H1 (cell line): ENCODE data around the gene CPM. TPM values are rescaled to one million over a fixed set of nuclear protein-coding genes. Genes with fewer than 3 reads are reported as not detected.
A peak's percentile ranks its signal among the peaks of the same experiment; 100 is the strongest.

ENCODE experiments used
- CTCF ChIA-PET: fragments of 300-600 bp; sonication (Branson Sonifier 250); formaldehyde crosslinking; loops from one replicate; lab custom pipeline; 2021; ENCODE audit not compliant: partially characterized antibody; lab: Charles Lee
- POLR2A ChIA-PET: fragments of 300-600 bp; sonication (Branson Sonifier 250); formaldehyde crosslinking; loops from one replicate; lab custom pipeline; 2021; ENCODE audit warnings: inconsistent platforms; ENCODE audit not compliant: partially characterized antibody; lab: Charles Lee
- DNase-seq, 2 experiments: peaks; one replicate each; pipeline versions ENCODE4 v3.0.0 to v3.0.0-alpha.2; 2010 to 2022; ENCODE audit warnings: low spot score in 2 of 2, low read depth in 1 of 2, mixed read lengths in 1 of 2
- FAIRE-seq: peaks from 2 replicates; lab custom pipeline; 2011; peaks lifted over from hg19 to GRCh38; lab: Jason Lieb, UNC
- H2AFZ ChIP-seq: 2 replicates; pipeline ENCODE4 v1.8.1; 2012; ENCODE audit warnings: low read length, inconsistent platforms
- H2AK5ac ChIP-seq: 2 replicates; pipeline ENCODE4 v1.6.1; 2013; ENCODE audit warnings: low read depth, low read length
- H2BK120ac ChIP-seq: replicated peaks from 2 replicates; pipeline ENCODE3; 2013; ENCODE audit warnings: low read depth, low read length, inconsistent platforms
- H2BK12ac ChIP-seq: 2 replicates; pipeline ENCODE4 v1.6.1; 2013; ENCODE audit warnings: low read depth, low read length
- H2BK15ac ChIP-seq: 2 replicates; pipeline ENCODE4 v1.6.1; 2013; ENCODE audit warnings: low read length
- H2BK20ac ChIP-seq: 2 replicates; pipeline ENCODE4 v1.6.1; 2013; ENCODE audit warnings: low read length
- H2BK5ac ChIP-seq: 2 replicates; pipeline ENCODE4 v1.6.1; 2013; ENCODE audit warnings: low read depth, low read length
- H3K14ac ChIP-seq: 2 replicates; pipeline ENCODE4 v1.6.1; 2013; ENCODE audit warnings: inconsistent platforms; ENCODE audit not compliant: insufficient read length
- H3K18ac ChIP-seq: 2 replicates; pipeline ENCODE4 v1.6.1; 2013; ENCODE audit warnings: low read length; ENCODE audit errors: extremely low read depth
- H3K23ac ChIP-seq: 2 replicates; pipeline ENCODE4 v1.6.1; 2013; ENCODE audit warnings: inconsistent platforms; ENCODE audit not compliant: insufficient read length
- H3K23me2 ChIP-seq: 2 replicates; pipeline ENCODE4 v1.6.1; 2013; ENCODE audit warnings: low read depth, low read length
- H3K27ac ChIP-seq: 2 replicates; pipeline ENCODE4 v1.6.1; 2011; ENCODE audit warnings: low read depth, low read length, inconsistent platforms
- H3K27me3 ChIP-seq, 4 experiments: replicated peaks in 1 of 4; 1 replicate in 1 of 4; 2 replicates in 3 of 4; pipeline versions ENCODE4 v1.6.1 to v1.8.1; 2011 to 2013; ENCODE audit warnings: low read length in 3 of 4, mild to moderate bottlenecking in 3 of 4, inconsistent platforms in 2 of 4, mixed read lengths in 2 of 4, moderate library complexity in 1 of 4; ENCODE audit not compliant: control insufficient read depth in 3 of 4, insufficient read depth in 3 of 4; ENCODE audit errors: extremely low read depth in 1 of 4
- H3K36me3 ChIP-seq, 4 experiments: 2 replicates each; pipeline versions ENCODE4 v1.6.1 to v1.8.1; 2011 to 2013; ENCODE audit warnings: mild to moderate bottlenecking in 4 of 4, low read length in 3 of 4, moderate library complexity in 2 of 4, control low read depth in 1 of 4, inconsistent platforms in 1 of 4; ENCODE audit not compliant: insufficient read depth in 4 of 4, control insufficient read depth in 2 of 4
- H3K4ac ChIP-seq: replicated peaks from 2 replicates; pipeline ENCODE3; 2013; ENCODE audit warnings: low read length, low read depth, mixed read lengths, inconsistent platforms; ENCODE audit not compliant: insufficient read length
- H3K4me1 ChIP-seq, 4 experiments: replicated peaks in 1 of 4; 1 replicate in 1 of 4; 2 replicates in 3 of 4; pipeline versions ENCODE4 v1.6.1 to v1.8.1; 2011 to 2013; ENCODE audit warnings: low read length in 3 of 4, inconsistent platforms in 2 of 4, mixed read lengths in 1 of 4; ENCODE audit not compliant: insufficient read depth in 4 of 4, control insufficient read depth in 3 of 4
- H3K4me2 ChIP-seq, 2 experiments: 2 replicates each; pipeline versions ENCODE4 v1.6.1 to v1.8.1; 2011 to 2013; ENCODE audit warnings: low read depth in 2 of 2, low read length in 2 of 2, control low read depth in 1 of 2, inconsistent platforms in 1 of 2, mild to moderate bottlenecking in 1 of 2; ENCODE audit not compliant: insufficient read depth in 1 of 2
- H3K4me3 ChIP-seq, 4 experiments: fragments of 200-600, 300-600 bp in 1 of 4; sonication (generic), shearing (Covaris generic), sonication (Bioruptor Twin) in 1 of 4; 2 replicates each; pipeline versions ENCODE4 v1.5.1 to v1.8.1; 2011 to 2016; ENCODE audit warnings: low read length in 4 of 4, low read depth in 3 of 4, control low read depth in 2 of 4, inconsistent platforms in 2 of 4, mild to moderate bottlenecking in 2 of 4, mixed read lengths in 1 of 4, moderate library complexity in 1 of 4; ENCODE audit not compliant: insufficient read depth in 2 of 4; ENCODE audit errors: extremely low read depth in 1 of 4
- H3K56ac ChIP-seq: replicated peaks from 2 replicates; pipeline ENCODE3; 2013; ENCODE audit warnings: low read depth, mild to moderate bottlenecking, mixed read lengths, low read length, inconsistent platforms; ENCODE audit not compliant: insufficient read length
- H3K79me1 ChIP-seq: 2 replicates; pipeline ENCODE4 v1.6.1; 2013; ENCODE audit warnings: low read depth, low read length, control low read depth
- H3K79me2 ChIP-seq, 2 experiments: 2 replicates each; pipeline versions ENCODE4 v1.6.1 to v1.8.1; 2012 to 2013; ENCODE audit warnings: low read length in 2 of 2, mild to moderate bottlenecking in 2 of 2, inconsistent platforms in 1 of 2; ENCODE audit not compliant: insufficient read depth in 2 of 2, control insufficient read depth in 1 of 2
- H3K9ac ChIP-seq, 4 experiments: replicated peaks in 1 of 4; 1 replicate in 1 of 4; 2 replicates in 3 of 4; pipeline versions ENCODE4 v1.6.1 to v1.8.1; 2011 to 2013; ENCODE audit warnings: low read depth in 3 of 4, low read length in 3 of 4, control low read depth in 2 of 4, mild to moderate bottlenecking in 2 of 4, moderate library complexity in 2 of 4, inconsistent platforms in 1 of 4; ENCODE audit errors: extremely low read depth in 1 of 4
- H3K9me3 ChIP-seq, 2 experiments: 2 replicates each; pipeline versions ENCODE4 v1.6.1 to v1.8.1; 2012 to 2013; ENCODE audit warnings: mild to moderate bottlenecking in 2 of 2, moderate library complexity in 2 of 2, control low read depth in 1 of 2, inconsistent platforms in 1 of 2, low read depth in 1 of 2, low read length in 1 of 2, mixed read lengths in 1 of 2; ENCODE audit not compliant: insufficient read depth in 2 of 2
- H4K20me1 ChIP-seq, 2 experiments: replicated peaks in 1 of 2; 2 replicates each; pipeline versions ENCODE3 to v1.8.1; 2011 to 2013; ENCODE audit warnings: inconsistent platforms in 2 of 2, low read length in 2 of 2, mild to moderate bottlenecking in 1 of 2; ENCODE audit not compliant: insufficient read depth in 2 of 2, control insufficient read depth in 1 of 2
- H4K5ac ChIP-seq: 2 replicates; pipeline ENCODE4 v1.6.1; 2013; ENCODE audit warnings: low read length, low read depth, mixed read lengths, inconsistent platforms; ENCODE audit not compliant: insufficient read length
- H4K8ac ChIP-seq: 2 replicates; pipeline ENCODE4 v1.8.0; 2013; ENCODE audit warnings: mild to moderate bottlenecking, moderate library complexity, low read length, inconsistent platforms; ENCODE audit not compliant: insufficient read depth; ENCODE audit errors: extremely low read depth
- H4K91ac ChIP-seq: replicated peaks from 2 replicates; pipeline ENCODE3; 2013; ENCODE audit warnings: low read length, mixed read lengths, inconsistent platforms; ENCODE audit not compliant: insufficient read length
- ATF2 ChIP-seq: IDR thresholded peaks from 2 replicates; pipeline ENCODE4 v1.6.1; 2012; ENCODE audit warnings: low read length, inconsistent platforms
- CHD1 ChIP-seq: IDR thresholded peaks from 2 replicates; pipeline ENCODE4 v1.6.1; 2012; ENCODE audit warnings: low read depth, low read length, improper control_type of control experiment
- E2F6 ChIP-seq: IDR thresholded peaks from 2 replicates; pipeline ENCODE4 v1.6.1; 2012; ENCODE audit warnings: inconsistent platforms
- GABPA ChIP-seq: IDR thresholded peaks from 2 replicates; pipeline ENCODE4 v1.6.1; 2011; ENCODE audit warnings: mild to moderate bottlenecking, low read length, moderate library complexity, borderline replicate concordance; ENCODE audit not compliant: insufficient read depth
- GTF2F1 ChIP-seq: IDR thresholded peaks from 2 replicates; pipeline ENCODE4 v1.6.1; 2012; ENCODE audit warnings: low read depth, low read length, improper control_type of control experiment, borderline replicate concordance
- MAX ChIP-seq: IDR thresholded peaks from 2 replicates; pipeline ENCODE4 v1.6.1; 2012; ENCODE audit warnings: inconsistent platforms
- RFX5 ChIP-seq: IDR thresholded peaks from 2 replicates; pipeline ENCODE4 v1.6.1; 2011; ENCODE audit warnings: low read depth, low read length, improper control_type of control experiment, borderline replicate concordance
- TAF7 ChIP-seq: optimal IDR thresholded peaks from 2 replicates; pipeline ENCODE3; 2011; ENCODE audit warnings: low read depth, mild to moderate bottlenecking, inconsistent platforms, low read length, moderate library complexity, borderline replicate concordance
- WGBS, 2 experiments: shearing (Covaris generic) in 1 of 2; methylation state at CpG; one replicate each; pipeline versions ENCODE4 v1.1.6 to v1.1.7; 2013 to 2015; ENCODE audit warnings: low lambda C conversion rate in 2 of 2, mixed read lengths in 2 of 2, inconsistent platforms in 1 of 2, low coverage in 1 of 2, missing lambda C conversion rate in 1 of 2; ENCODE audit not compliant: insufficient replicate concordance in 2 of 2, insufficient coverage in 1 of 2, insufficient read length in 1 of 2; ENCODE audit errors: extremely low coverage in 1 of 2, missing lambda C conversion rate in 1 of 2; 5-methylcytosine and 5-hydroxymethylcytosine counted together
- polyA plus RNA-seq, 7 experiments: library from polyadenylated mRNA; depleted of rRNA in 3 of 7; stranded (reverse) in 5 of 7; unstranded in 2 of 7; fragments of >200 nt in 5 of 7; fragments of 200-250 nt in 2 of 7; gene quantifications; 1 replicate in 5 of 7; 2 replicates in 1 of 7; 4 replicates in 1 of 7; pipeline versions ENCODE4 v1.2.1 to v1.2.3, GENCODE V29; 2011 to 2013; ENCODE audit warnings: missing spikeins in 2 of 7, mixed read lengths in 2 of 7
- total RNA-seq: library from RNA; stranded (reverse); fragmentation: NEBNext Ultra II Directional; extraction: Animal tissue kit (Norgen Biotek cat#: 25700); gene quantifications from 2 replicates; pipeline ENCODE4 v1.2.1, GENCODE V29; 2021

CPM gene
- total and polyA plus RNA-seq, 2 of the 8 experiments (the other 6 are each of a cell fraction or from before 2014, with no cell fraction given), result 0.33 to 3.1 TPM

GRCh38 chr12:68932128-68932960 lies 627 bp downstream of the CPM start:
- 22% methylated on average over 18 of the region's 18 CpGs; no CpG with 5 or more reads in 1 of the 2 experiments for WGBS, 2 experiments
- ChIA-PET CTCF (interaction anchor here (1.2 kb wide), 1 partner anchor 139 kb away, joined by 3 read pairs; no protein-coding TSS in a partner anchor), POLR2A (no interaction called here)
- Histone ChIP-seq H3K23me2 (peaks cover 12% of the 10 kb centered on the region), H3K27ac (no peak overlapping the region), H3K36me3 (no peaks in the 10 kb centered on the region), H3K23ac (no peak overlapping the region), H2BK5ac (no peak overlapping the region), H3K4me1 (peaks cover 0 to 7% (median 1%) of the 10 kb centered on the region in 4 experiments; a peak in 5 of 7 replicates), H3K56ac (no peak overlapping the region), H4K20me1 (no peaks in the 10 kb centered on the region), H3K4me2 (peak overlapping the region; percentile 90 to 95), H4K5ac (no peak overlapping the region), H3K18ac (no peak overlapping the region), H3K9ac (peak overlapping the region in 1 of 4 experiments; percentile 6; a peak in 1 of 7 replicates), H2AK5ac (no peak overlapping the region), H2BK15ac (no peak overlapping the region), H3K4me3 (peak overlapping the region; percentile 30 to 65 (median 58)), H4K8ac (peak overlapping the region; percentile 51; the same call in 1 of the 2 replicates), H2BK12ac (0 out of 2 replicates have a peak overlapping the region, but pooled peaks have one; percentile 50), H3K79me2 (no peaks in the 10 kb centered on the region), H3K4ac (no peak overlapping the region), H2AFZ (peak overlapping the region; percentile 13; the same call in 1 of the 2 replicates), H3K14ac (no peak overlapping the region), H2BK20ac (no peak overlapping the region), H4K91ac (no peak overlapping the region), H3K79me1 (no peaks in the 10 kb centered on the region), H3K9me3 (no peaks in the 10 kb centered on the region), H3K27me3 (peaks cover 10 to 29% (median 24%) of the 10 kb centered on the region in 4 experiments), H2BK120ac (no peak overlapping the region)
- FAIRE-seq (no peak), DNase-seq (no peak)
- no peak for TF ChIP-seq ATF2
- no peak for TF ChIP-seq CHD1
- TF ChIP-seq GTF2F1, result no peak
- no peak for TF ChIP-seq E2F6
- TF ChIP-seq GABPA, result no peak
- no peak for TF ChIP-seq TAF7
- TF ChIP-seq RFX5, result no peak
- TF ChIP-seq MAX, result no peak
